NOMO-1 treated with DMSO at 0.1 percent for 48 hours (cell line): ENCODE data around the gene OAT.
A peak's percentile ranks its signal among the peaks of the same experiment; 100 is the strongest.
"Not testable (repeated sequence)": the region's sequence is repeated elsewhere in the genome, so short reads cannot be mapped to it uniquely, and the experiment has no call there.

ENCODE experiments used
- DNase-seq: peaks from one replicate; lab custom pipeline; 2025; ENCODE audit not compliant: unreplicated experiment; lab: John Stamatoyannopoulos, UW

OAT gene

GRCh38 chr10:124447751-124448466, 29.2 kb upstream of the OAT start:
- DNase-seq = no peak

GRCh38 chr10:124446830-124447750, 28.4 kb upstream of the OAT start:
- no peak for DNase-seq

- DNase-seq = not testable (repeated sequence)
Measured at GRCh38 chr10:124441694-124442093, 23.0 kb upstream of the OAT start.

- peak; percentile 36 for DNase-seq
Measured at GRCh38 chr10:124436191-124436638, 17.5 kb upstream of the OAT start.

- DNase-seq = not testable (repeated sequence)
Measured at GRCh38 chr10:124435683-124436082, 17.0 kb upstream of the OAT start.

GRCh38 chr10:124433461-124433860, 14.7 kb upstream of the OAT start:
- DNase-seq = no peak

GRCh38 chr10:124430077-124430476, 11.4 kb upstream of the OAT start:
- no peak for DNase-seq

- DNase-seq = no peak
Measured at GRCh38 chr10:124429576-124429975, 10.9 kb upstream of the OAT start.

- DNase-seq = no peak
Measured at GRCh38 chr10:124428207-124428777, 9.6 kb upstream of the OAT start.

- DNase-seq = no peak
Measured at GRCh38 chr10:124425227-124425962, 6.7 kb upstream of the OAT start.

- no peak for DNase-seq
Measured at GRCh38 chr10:124423813-124424212, 5.1 kb upstream of the OAT start.

GRCh38 chr10:124422742-124423141, 4.0 kb upstream of the OAT start:
- no peak for DNase-seq

GRCh38 chr10:124420254-124420653, 1.5 kb upstream of the OAT start:
- DNase-seq = no peak

- no peak for DNase-seq
Measured at GRCh38 chr10:124419635-124420034, 912 bp upstream of the OAT start.

GRCh38 chr10:124417895-124418725, 613 bp downstream of the OAT start:
- peak; percentile 42 for DNase-seq

GRCh38 chr10:124416733-124417132, 2.0 kb downstream of the OAT start:
- no peak for DNase-seq

GRCh38 chr10:124415210-124415609, 3.5 kb downstream of the OAT start:
- no peak for DNase-seq

- no peak for DNase-seq
Measured at GRCh38 chr10:124414076-124414475, 4.6 kb downstream of the OAT start.

- DNase-seq = no peak
Measured at GRCh38 chr10:124409696-124410095, 9.0 kb downstream of the OAT start.

- DNase-seq = no peak
Measured at GRCh38 chr10:124408357-124408756, 10.4 kb downstream of the OAT start.
